GM12878 (cell line): ENCODE measurements around the gene ABCA4.

Experiments used
- BCLAF1 ChIP-seq: fragments of 450-650 bp; IDR thresholded peaks from 2 replicates; pipeline ENCODE4 v1.6.1; 2017; ENCODE audit warnings: antibody characterized with exemption, mild to moderate bottlenecking, moderate library complexity
- CTCF ChIP-seq, 3 experiments: IDR thresholded peaks in 2 of 3; conservative IDR thresholded peaks in 1 of 3; 2 replicates each; pipeline ENCODE4 v1.5.1; 2011; ENCODE audit warnings: low read depth in 3 of 3, low read length in 3 of 3, mild to moderate bottlenecking in 3 of 3, control low read depth in 2 of 3, moderate library complexity in 2 of 3, inconsistent platforms in 1 of 3, mixed read lengths in 1 of 3; ENCODE audit not compliant: control insufficient read depth in 2 of 3, insufficient read depth in 1 of 3; ENCODE audit errors: extremely low read depth in 1 of 3
- FOXK2 ChIP-seq: fragments of 450-650 bp; IDR thresholded peaks from 2 replicates; pipeline ENCODE4 v1.6.1; 2017; ENCODE audit warnings: mild to moderate bottlenecking, moderate library complexity
- MEF2A ChIP-seq: IDR thresholded peaks from 2 replicates; pipeline ENCODE4 v1.6.1; 2011; ENCODE audit warnings: low read depth, mild to moderate bottlenecking, low read length, moderate library complexity; ENCODE audit not compliant: insufficient read depth
- MTA2 ChIP-seq: fragments of 450-650 bp; IDR thresholded peaks from 2 replicates; pipeline ENCODE4 v1.6.1; 2016; ENCODE audit warnings: low read depth, mild to moderate bottlenecking, moderate library complexity
- PAX5 ChIP-seq: IDR thresholded peaks from 2 replicates; pipeline ENCODE4 v1.6.1; 2011; ENCODE audit warnings: low read depth, low read length, borderline replicate concordance
- POLR2A ChIP-seq: IDR thresholded peaks from 2 replicates; pipeline ENCODE4 v1.6.1; 2011; ENCODE audit warnings: low read depth, mild to moderate bottlenecking, low read length
- SIN3A ChIP-seq: IDR thresholded peaks from 2 replicates; pipeline ENCODE4 v1.6.1; 2012; ENCODE audit warnings: low read depth, low read length, improper control_type of control experiment
- ZBTB33 ChIP-seq: fragments of 450-650 bp; IDR thresholded peaks from 2 replicates; pipeline ENCODE4 v1.6.1; 2017; ENCODE audit warnings: mild to moderate bottlenecking
- ZNF24 ChIP-seq: fragments of 450-650 bp; IDR thresholded peaks from 2 replicates; pipeline ENCODE4 v1.6.1; 2017; ENCODE audit warnings: antibody characterized with exemption, mild to moderate bottlenecking
- ZNF384 ChIP-seq: IDR thresholded peaks from 2 replicates; pipeline ENCODE4 v1.6.1; 2012; ENCODE audit warnings: low read depth, mild to moderate bottlenecking, low read length, improper control_type of control experiment, borderline replicate concordance
- TF ChIP-seq, protein P1 (sequence below): fragments of 150-350 bp; IDR thresholded peaks from 2 replicates; pipeline ENCODE4 v1.6.1; 2016; ENCODE audit warnings: low read depth, low read length

GRCh38 chr1:94060720-94061119, 60.2 kb downstream of the ABCA4 start:
- TF ChIP-seq MEF2A (no peak), ZBTB33 (no peak), SIN3A (no peak), FOXK2 (no peak), POLR2A (no peak), ZNF24 (no peak), CTCF (IDR thresholded peaks at IDR 0.05 in 2 of 3, conservative IDR thresholded peaks at IDR 0.05 in 1 of 3; ENCODE audit: control insufficient read depth in 2 of 3, extremely low read depth in 1 of 3, insufficient read depth in 1 of 3, low read depth in 3 of 3, low read length in 3 of 3) (no peak), ZNF384 (no peak), BCLAF1 (no peak), PAX5 (no peak), MTA2 (no peak)
- TF ChIP-seq, protein P1, sequence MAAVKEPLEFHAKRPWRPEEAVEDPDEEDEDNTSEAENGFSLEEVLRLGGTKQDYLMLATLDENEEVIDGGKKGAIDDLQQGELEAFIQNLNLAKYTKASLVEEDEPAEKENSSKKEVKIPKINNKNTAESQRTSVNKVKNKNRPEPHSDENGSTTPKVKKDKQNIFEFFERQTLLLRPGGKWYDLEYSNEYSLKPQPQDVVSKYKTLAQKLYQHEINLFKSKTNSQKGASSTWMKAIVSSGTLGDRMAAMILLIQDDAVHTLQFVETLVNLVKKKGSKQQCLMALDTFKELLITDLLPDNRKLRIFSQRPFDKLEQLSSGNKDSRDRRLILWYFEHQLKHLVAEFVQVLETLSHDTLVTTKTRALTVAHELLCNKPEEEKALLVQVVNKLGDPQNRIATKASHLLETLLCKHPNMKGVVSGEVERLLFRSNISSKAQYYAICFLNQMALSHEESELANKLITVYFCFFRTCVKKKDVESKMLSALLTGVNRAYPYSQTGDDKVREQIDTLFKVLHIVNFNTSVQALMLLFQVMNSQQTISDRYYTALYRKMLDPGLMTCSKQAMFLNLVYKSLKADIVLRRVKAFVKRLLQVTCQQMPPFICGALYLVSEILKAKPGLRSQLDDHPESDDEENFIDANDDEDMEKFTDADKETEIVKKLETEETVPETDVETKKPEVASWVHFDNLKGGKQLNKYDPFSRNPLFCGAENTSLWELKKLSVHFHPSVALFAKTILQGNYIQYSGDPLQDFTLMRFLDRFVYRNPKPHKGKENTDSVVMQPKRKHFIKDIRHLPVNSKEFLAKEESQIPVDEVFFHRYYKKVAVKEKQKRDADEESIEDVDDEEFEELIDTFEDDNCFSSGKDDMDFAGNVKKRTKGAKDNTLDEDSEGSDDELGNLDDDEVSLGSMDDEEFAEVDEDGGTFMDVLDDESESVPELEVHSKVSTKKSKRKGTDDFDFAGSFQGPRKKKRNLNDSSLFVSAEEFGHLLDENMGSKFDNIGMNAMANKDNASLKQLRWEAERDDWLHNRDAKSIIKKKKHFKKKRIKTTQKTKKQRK: no peak
